ENCODE data around the gene SIGLEC10. TPM values are rescaled to one million over a fixed set of nuclear protein-coding genes. Genes with fewer than 3 reads are reported as not detected.
A peak's percentile ranks its signal among the peaks of the same experiment; 100 is the strongest.

SIGLEC10 gene
- total and polyA plus RNA-seq, 9 of the 15 experiments (the other 6 are each of a cell fraction or from before 2014, with no cell fraction given): 0.10 to 1.8 (median 0.82) TPM

DNA sequence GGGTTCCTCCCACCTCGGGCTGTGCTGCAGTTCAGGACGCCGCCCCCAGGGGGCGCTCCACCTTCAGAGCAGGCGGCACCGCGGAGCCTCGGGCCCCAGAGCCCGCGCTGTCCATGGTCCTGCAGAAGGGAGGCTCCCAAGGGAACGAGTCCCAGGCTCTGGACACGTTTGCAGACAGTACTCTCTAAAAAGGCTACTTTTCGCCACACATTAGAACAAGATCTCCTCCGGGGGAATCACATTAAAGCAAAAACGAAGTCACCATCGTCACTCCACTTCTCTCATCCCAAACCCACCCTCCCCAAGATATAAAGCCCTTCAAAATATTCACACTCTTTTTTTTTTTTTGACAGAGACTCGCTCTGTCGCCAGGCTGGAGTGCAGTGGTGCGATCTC, 4.6 kb upstream of the SIGLEC10 start (continued):
- TF ChIP-seq, protein P1, sequence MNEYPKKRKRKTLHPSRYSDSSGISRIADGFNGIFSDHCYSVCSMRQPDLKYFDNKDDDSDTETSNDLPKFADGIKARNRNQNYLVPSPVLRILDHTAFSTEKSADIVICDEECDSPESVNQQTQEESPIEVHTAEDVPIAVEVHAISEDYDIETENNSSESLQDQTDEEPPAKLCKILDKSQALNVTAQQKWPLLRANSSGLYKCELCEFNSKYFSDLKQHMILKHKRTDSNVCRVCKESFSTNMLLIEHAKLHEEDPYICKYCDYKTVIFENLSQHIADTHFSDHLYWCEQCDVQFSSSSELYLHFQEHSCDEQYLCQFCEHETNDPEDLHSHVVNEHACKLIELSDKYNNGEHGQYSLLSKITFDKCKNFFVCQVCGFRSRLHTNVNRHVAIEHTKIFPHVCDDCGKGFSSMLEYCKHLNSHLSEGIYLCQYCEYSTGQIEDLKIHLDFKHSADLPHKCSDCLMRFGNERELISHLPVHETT (CRISPR knock-in tag; conservative IDR thresholded peaks at IDR 0.05 in 1 of 2, IDR thresholded peaks at IDR 0.05 in 1 of 2): 0 out of 4 replicates have a peak, but pooled peaks of 1 of the 2 experiments have one; percentile 44
- TF ChIP-seq PTBP1 (IDR thresholded peaks at IDR 0.05; ENCODE audit: low read depth, low read length): no peak
- TF ChIP-seq ZBTB17 (CRISPR knock-in tag; IDR thresholded peaks at IDR 0.05): 0 out of 2 replicates have a peak, but pooled peaks have one; percentile 28
- peak in 1 of 2 experiments; percentile 61; a peak in 1 of 4 replicates for TF ChIP-seq KDM4B (IDR thresholded peaks at IDR 0.05; ENCODE audit: borderline replicate concordance in 2 of 2, low read depth in 1 of 2)
- TF ChIP-seq HCFC1 (IDR thresholded peaks at IDR 0.05; ENCODE audit: low read depth, low read length): peak; percentile 40; the same call in 1 of the 2 replicates
- TF ChIP-seq, protein P2, sequence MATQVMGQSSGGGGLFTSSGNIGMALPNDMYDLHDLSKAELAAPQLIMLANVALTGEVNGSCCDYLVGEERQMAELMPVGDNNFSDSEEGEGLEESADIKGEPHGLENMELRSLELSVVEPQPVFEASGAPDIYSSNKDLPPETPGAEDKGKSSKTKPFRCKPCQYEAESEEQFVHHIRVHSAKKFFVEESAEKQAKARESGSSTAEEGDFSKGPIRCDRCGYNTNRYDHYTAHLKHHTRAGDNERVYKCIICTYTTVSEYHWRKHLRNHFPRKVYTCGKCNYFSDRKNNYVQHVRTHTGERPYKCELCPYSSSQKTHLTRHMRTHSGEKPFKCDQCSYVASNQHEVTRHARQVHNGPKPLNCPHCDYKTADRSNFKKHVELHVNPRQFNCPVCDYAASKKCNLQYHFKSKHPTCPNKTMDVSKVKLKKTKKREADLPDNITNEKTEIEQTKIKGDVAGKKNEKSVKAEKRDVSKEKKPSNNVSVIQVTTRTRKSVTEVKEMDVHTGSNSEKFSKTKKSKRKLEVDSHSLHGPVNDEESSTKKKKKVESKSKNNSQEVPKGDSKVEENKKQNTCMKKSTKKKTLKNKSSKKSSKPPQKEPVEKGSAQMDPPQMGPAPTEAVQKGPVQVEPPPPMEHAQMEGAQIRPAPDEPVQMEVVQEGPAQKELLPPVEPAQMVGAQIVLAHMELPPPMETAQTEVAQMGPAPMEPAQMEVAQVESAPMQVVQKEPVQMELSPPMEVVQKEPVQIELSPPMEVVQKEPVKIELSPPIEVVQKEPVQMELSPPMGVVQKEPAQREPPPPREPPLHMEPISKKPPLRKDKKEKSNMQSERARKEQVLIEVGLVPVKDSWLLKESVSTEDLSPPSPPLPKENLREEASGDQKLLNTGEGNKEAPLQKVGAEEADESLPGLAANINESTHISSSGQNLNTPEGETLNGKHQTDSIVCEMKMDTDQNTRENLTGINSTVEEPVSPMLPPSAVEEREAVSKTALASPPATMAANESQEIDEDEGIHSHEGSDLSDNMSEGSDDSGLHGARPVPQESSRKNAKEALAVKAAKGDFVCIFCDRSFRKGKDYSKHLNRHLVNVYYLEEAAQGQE (IDR thresholded peaks at IDR 0.05; ENCODE audit: borderline replicate concordance): peak; percentile 100
- TF ChIP-seq, protein P2 (CRISPR knock-in tag; IDR thresholded peaks at IDR 0.05; ENCODE audit: low read depth): peak; percentile 100
- peak in 2 of 3 experiments; percentile 44 to 47 for TF ChIP-seq YY1 (IDR thresholded peaks at IDR 0.05; ENCODE audit: borderline replicate concordance in 1 of 3, control insufficient read depth in 1 of 3, extremely low read depth in 1 of 3, insufficient read depth in 3 of 3, insufficient read length in 1 of 3, insufficient replicate concordance in 2 of 3, low read depth in 1 of 3, low read length in 2 of 3)
- no peak for TF ChIP-seq CREB1 (IDR thresholded peaks at IDR 0.05)
- TF ChIP-seq CREB1 (CRISPR knock-in tag; IDR thresholded peaks at IDR 0.05): peak; percentile 77
- peak; percentile 57; the same call in 1 of the 2 replicates for TF ChIP-seq CREM (IDR thresholded peaks at IDR 0.05; ENCODE audit: low read depth)
- TF ChIP-seq, protein P3, sequence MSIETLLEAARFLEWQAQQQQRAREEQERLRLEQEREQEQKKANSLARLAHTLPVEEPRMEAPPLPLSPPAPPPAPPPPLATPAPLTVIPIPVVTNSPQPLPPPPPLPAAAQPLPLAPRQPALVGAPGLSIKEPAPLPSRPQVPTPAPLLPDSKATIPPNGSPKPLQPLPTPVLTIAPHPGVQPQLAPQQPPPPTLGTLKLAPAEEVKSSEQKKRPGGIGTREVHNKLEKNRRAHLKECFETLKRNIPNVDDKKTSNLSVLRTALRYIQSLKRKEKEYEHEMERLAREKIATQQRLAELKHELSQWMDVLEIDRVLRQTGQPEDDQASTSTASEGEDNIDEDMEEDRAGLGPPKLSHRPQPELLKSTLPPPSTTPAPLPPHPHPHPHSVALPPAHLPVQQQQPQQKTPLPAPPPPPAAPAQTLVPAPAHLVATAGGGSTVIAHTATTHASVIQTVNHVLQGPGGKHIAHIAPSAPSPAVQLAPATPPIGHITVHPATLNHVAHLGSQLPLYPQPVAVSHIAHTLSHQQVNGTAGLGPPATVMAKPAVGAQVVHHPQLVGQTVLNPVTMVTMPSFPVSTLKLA (conservative IDR thresholded peaks at IDR 0.05): peak; percentile 55 to 80
- TF ChIP-seq NR1H2 (CRISPR knock-in tag; IDR thresholded peaks at IDR 0.05): peak; percentile 93; the same call in 1 of the 2 replicates
- peak; percentile 72 for TF ChIP-seq CXXC5 (CRISPR knock-in tag; IDR thresholded peaks at IDR 0.05)
- peak; percentile 68 to 99; a peak in 3 of 4 replicates for TF ChIP-seq MAZ (CRISPR knock-in tag; conservative IDR thresholded peaks at IDR 0.05 in 1 of 2, IDR thresholded peaks at IDR 0.05 in 1 of 2)

All from K562 (cell line).